Neural progenitor cell (in vitro differentiated cells): Measurements from ENCODE around the gene HM13. TPM values are rescaled to one million over a fixed set of nuclear protein-coding genes. Genes with fewer than 3 reads are reported as not detected.

ENCODE experiments used
- DNase-seq: peaks from one replicate; pipeline ENCODE4 v3.0.0-alpha.2; 2016; ENCODE audit warnings: low spot score
- H2AFZ ChIP-seq: fragments of 200-600 bp; sonication (generic); replicated peaks from 2 replicates; pipeline ENCODE4 v1.6.1; 2016; ENCODE audit warnings: antibody characterized with exemption
- H3F3A ChIP-seq: fragments of 200-600 bp; sonication (generic); 2 replicates; pipeline ENCODE4 v1.6.1; 2016; ENCODE audit warnings: antibody characterized with exemption, low read depth
- H3K27ac ChIP-seq: fragments of 200-600 bp; sonication (generic); 2 replicates; pipeline ENCODE4 v1.5.1; 2016; ENCODE audit warnings: mild to moderate bottlenecking
- H3K27me3 ChIP-seq: fragments of 200-600 bp; sonication (generic); 2 replicates; pipeline ENCODE4 v1.6.1; 2016; ENCODE audit warnings: mild to moderate bottlenecking, moderate library complexity
- H3K36me3 ChIP-seq: fragments of 200-600 bp; sonication (generic); 2 replicates; pipeline ENCODE4 v1.5.1; 2016
- H3K4me1 ChIP-seq: fragments of 200-600 bp; sonication (generic); 2 replicates; pipeline ENCODE4 v1.6.1; 2016; ENCODE audit warnings: mixed run types
- H3K4me2 ChIP-seq: fragments of 200-600 bp; sonication (generic); 2 replicates; pipeline ENCODE4 v1.6.1; 2016
- H3K4me3 ChIP-seq: fragments of 200-600 bp; sonication (generic); 2 replicates; pipeline ENCODE4 v1.5.1; 2016
- H3K79me2 ChIP-seq: fragments of 200-600 bp; sonication (generic); 2 replicates; pipeline ENCODE4 v1.6.1; 2016; ENCODE audit warnings: low read depth
- H3K9ac ChIP-seq: fragments of 200-600 bp; sonication (generic); 2 replicates; pipeline ENCODE4 v1.6.1; 2016
- H3K9me3 ChIP-seq: fragments of 200-600 bp; sonication (generic); 2 replicates; pipeline ENCODE4 v1.5.1; 2016; ENCODE audit warnings: low read depth
- H4K20me1 ChIP-seq: fragments of 200-600 bp; sonication (generic); 2 replicates; pipeline ENCODE4 v1.6.1; 2016; ENCODE audit warnings: low read depth
- H3K27ac Mint-ChIP-seq: 3 replicates; pipeline ENCODE4 v1.8.0; 2021; ENCODE audit warnings: mixed read lengths
- H3K27me3 Mint-ChIP-seq: 2 replicates; pipeline ENCODE4 v1.8.0; 2022; ENCODE audit warnings: low read depth, mild to moderate bottlenecking, inconsistent platforms, moderate library complexity, mixed read lengths; ENCODE audit not compliant: insufficient read depth
- H3K36me3 Mint-ChIP-seq: 3 replicates; pipeline ENCODE4 v1.8.0; 2021; ENCODE audit warnings: mixed read lengths
- H3K4me1 Mint-ChIP-seq: 3 replicates; pipeline ENCODE4 v1.8.0; 2021; ENCODE audit warnings: mixed read lengths
- H3K4me3 Mint-ChIP-seq: 3 replicates; pipeline ENCODE4 v1.8.0; 2021; ENCODE audit warnings: mild to moderate bottlenecking, moderate library complexity, mixed read lengths
- H3K9me3 Mint-ChIP-seq: 3 replicates; pipeline ENCODE4 v1.8.0; 2020; ENCODE audit warnings: mixed read lengths
- CTCF ChIP-seq: fragments of 200-600 bp; sonication (generic); IDR thresholded peaks from 2 replicates; pipeline ENCODE4 v1.5.1; 2017; ENCODE audit warnings: antibody characterized with exemption, mild to moderate bottlenecking
- EZH2 ChIP-seq: fragments of 200-600 bp; sonication (generic); IDR thresholded peaks from 2 replicates; pipeline ENCODE4 v1.6.1; 2017; ENCODE audit warnings: antibody characterized with exemption, mild to moderate bottlenecking, moderate library complexity
- EZH2phosphoT487 ChIP-seq: fragments of 200-600 bp; sonication (generic); IDR thresholded peaks from 2 replicates; pipeline ENCODE4 v1.6.1; 2017; ENCODE audit warnings: antibody characterized with exemption
- total RNA-seq: library from RNA; depleted of rRNA; stranded (reverse); fragments of >200 nt; gene quantifications from 2 replicates; pipeline ENCODE4 v1.2.3, GENCODE V29; 2015; ENCODE audit warnings: low replicate concordance

Gene HM13
- total RNA-seq, 1 donor from 2014 or later, result 46.2 TPM

- H4K20me1 ChIP-seq, result no peaks in the 10 kb centered on the region
- no peaks in the 10 kb centered on the region for H3K4me1 ChIP-seq
- no peak overlapping the region for H3K4me2 ChIP-seq
- H3K4me1 Mint-ChIP-seq, result peaks cover 28% of the 10 kb centered on the region
- no peaks in the 10 kb centered on the region for H3K9me3 ChIP-seq
- no peak overlapping the region for H2AFZ ChIP-seq
- no peaks in the 10 kb centered on the region for H3K9me3 Mint-ChIP-seq
- H3K4me3 Mint-ChIP-seq, result no peak overlapping the region
- H3F3A ChIP-seq, result peaks cover 17% of the 10 kb centered on the region
- no peak for TF ChIP-seq EZH2
- H3K27ac Mint-ChIP-seq, result peak overlapping the region; percentile 37
- H3K27me3 Mint-ChIP-seq, result peaks cover 3% of the 10 kb centered on the region
- peaks cover 9% of the 10 kb centered on the region for H3K36me3 Mint-ChIP-seq
- no peak overlapping the region for H3K9ac ChIP-seq
- no peaks in the 10 kb centered on the region for H3K79me2 ChIP-seq
- no peaks in the 10 kb centered on the region for H3K36me3 ChIP-seq
- H3K4me3 ChIP-seq, result no peak overlapping the region
- DNase-seq, result no peak
- H3K27ac ChIP-seq, result no peak overlapping the region
- H3K27me3 ChIP-seq, result no peaks in the 10 kb centered on the region
These were observed 52.6 kb downstream of the HM13 start for GRCh38 chr20:31566658-31567379.

DNA sequence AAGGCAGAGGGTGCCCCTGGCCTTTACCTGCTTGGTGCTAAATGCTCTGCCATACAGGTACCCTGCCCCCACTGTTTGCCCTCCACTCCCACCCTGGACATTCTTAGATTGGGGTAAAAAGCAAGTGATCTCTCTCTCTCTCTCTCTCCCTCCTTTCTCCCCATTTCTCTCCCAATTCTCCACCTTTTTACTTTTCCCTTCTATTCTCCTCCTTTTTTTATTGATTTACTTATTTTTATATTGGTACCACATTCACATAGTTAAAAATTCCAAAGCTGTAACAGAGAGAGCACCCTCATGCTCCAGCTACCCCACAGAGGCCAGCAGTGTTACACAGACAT is 53.1 kb downstream of the HM13 start:
- no peak for DNase-seq
- Mint-ChIP-seq H3K9me3 (no peaks in the 10 kb centered on the region), H3K36me3 (peaks cover 9% of the 10 kb centered on the region), H3K27ac (peak overlapping the region; percentile 37), H3K4me1 (peaks cover 33% of the 10 kb centered on the region), H3K27me3 (peaks cover 3% of the 10 kb centered on the region), H3K4me3 (no peak overlapping the region)
- no peak overlapping the region for H3K4me3 ChIP-seq
- H3K4me1 ChIP-seq, result peaks cover 3% of the 10 kb centered on the region
- H4K20me1 ChIP-seq, result no peaks in the 10 kb centered on the region
- no peak overlapping the region for H3K4me2 ChIP-seq
- no peaks in the 10 kb centered on the region for H3K27me3 ChIP-seq
- no peak overlapping the region for H3K9ac ChIP-seq
- peaks cover 17% of the 10 kb centered on the region for H3F3A ChIP-seq
- H3K9me3 ChIP-seq, result no peaks in the 10 kb centered on the region
- H3K79me2 ChIP-seq, result no peaks in the 10 kb centered on the region
- H3K27ac ChIP-seq, result no peak overlapping the region
- TF ChIP-seq EZH2phosphoT487 (no peak), CTCF (no peak), EZH2 (no peak)
- no peaks in the 10 kb centered on the region for H3K36me3 ChIP-seq
- no peak overlapping the region for H2AFZ ChIP-seq

DNA sequence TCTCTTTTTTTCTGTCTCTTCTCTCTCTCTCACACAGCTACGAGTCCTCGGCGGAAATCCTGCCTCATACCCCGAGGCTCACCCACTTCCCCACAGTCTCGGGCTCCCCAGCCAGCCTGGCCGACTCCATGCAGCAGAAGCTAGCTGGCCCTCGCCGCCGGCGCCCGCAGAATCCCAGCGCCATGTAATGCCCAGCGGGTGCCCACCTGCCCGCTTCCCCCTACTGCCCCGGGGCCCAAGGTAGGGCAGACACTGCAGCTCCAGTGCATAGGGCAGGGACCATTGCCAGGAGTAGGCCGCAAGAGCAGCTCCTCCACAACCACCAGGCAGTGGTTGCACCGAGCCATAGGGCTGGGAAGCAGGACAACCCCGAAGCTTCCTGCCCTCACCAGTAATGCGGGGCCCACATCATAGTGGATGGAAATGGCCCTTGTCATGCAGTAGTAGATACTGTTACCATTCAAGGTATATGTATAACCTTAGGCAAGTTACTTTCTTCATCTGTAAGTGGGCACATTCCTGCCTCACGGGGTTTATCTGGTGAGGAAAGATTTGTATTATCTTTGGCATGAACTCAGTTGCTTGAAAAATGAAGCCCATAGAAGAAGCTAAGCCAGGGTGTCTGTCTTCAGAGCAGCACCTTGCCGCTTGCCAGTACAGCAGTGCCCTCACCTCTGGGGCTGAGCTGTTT is 53.9 kb downstream of the HM13 start:
- Histone ChIP-seq H3K27me3 (no peaks in the 10 kb centered on the region), H3K79me2 (no peaks in the 10 kb centered on the region), H3K9me3 (no peaks in the 10 kb centered on the region), H3F3A (peaks cover 20% of the 10 kb centered on the region), H4K20me1 (no peaks in the 10 kb centered on the region), H3K36me3 (no peaks in the 10 kb centered on the region), H2AFZ (no peak overlapping the region), H3K9ac (no peak overlapping the region), H3K27ac (no peak overlapping the region), H3K4me1 (peaks cover 6% of the 10 kb centered on the region), H3K4me3 (no peak overlapping the region), H3K4me2 (no peak overlapping the region)
- Mint-ChIP-seq H3K27ac (peak overlapping the region; percentile 81), H3K36me3 (peaks cover 9% of the 10 kb centered on the region), H3K9me3 (no peaks in the 10 kb centered on the region), H3K27me3 (peaks cover 3% of the 10 kb centered on the region), H3K4me3 (no peak overlapping the region), H3K4me1 (peaks cover 34% of the 10 kb centered on the region)
- TF ChIP-seq CTCF (no peak), EZH2phosphoT487 (no peak), EZH2 (no peak)
- DNase-seq, result no peak

DNA sequence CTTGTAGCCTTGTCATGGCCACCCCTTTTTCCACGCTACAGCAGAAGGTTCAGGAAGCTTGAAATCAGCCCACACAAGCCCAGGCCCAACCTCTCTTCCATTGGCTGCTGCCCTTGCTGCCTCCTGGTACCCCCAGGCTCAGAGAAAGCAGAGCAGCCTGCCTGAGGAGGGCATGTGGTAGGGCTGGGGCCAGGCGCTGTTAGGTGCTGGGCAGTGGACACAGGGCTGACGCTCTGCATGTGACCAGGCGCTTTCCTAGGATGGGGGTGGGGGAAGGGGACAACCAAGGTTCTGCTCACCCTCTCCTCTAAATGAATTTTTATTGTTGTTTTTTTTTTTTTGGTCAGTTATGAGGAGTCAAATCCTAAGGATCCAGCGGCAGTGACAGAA is 54.5 kb downstream of the HM13 start:
- Histone ChIP-seq H3F3A (peaks cover 24% of the 10 kb centered on the region), H4K20me1 (no peaks in the 10 kb centered on the region), H3K4me3 (no peak overlapping the region), H3K27me3 (no peaks in the 10 kb centered on the region), H3K9ac (no peak overlapping the region), H3K9me3 (no peaks in the 10 kb centered on the region), H2AFZ (no peak overlapping the region), H3K79me2 (no peaks in the 10 kb centered on the region), H3K36me3 (no peaks in the 10 kb centered on the region), H3K27ac (no peak overlapping the region), H3K4me1 (peaks cover 6% of the 10 kb centered on the region), H3K4me2 (no peak overlapping the region)
- Mint-ChIP-seq H3K4me3 (no peak overlapping the region), H3K4me1 (peaks cover 40% of the 10 kb centered on the region), H3K27ac (peak overlapping the region; percentile 38), H3K36me3 (peaks cover 9% of the 10 kb centered on the region), H3K9me3 (no peaks in the 10 kb centered on the region), H3K27me3 (peaks cover 3% of the 10 kb centered on the region)
- TF ChIP-seq EZH2phosphoT487 (no peak), CTCF (no peak), EZH2 (no peak)
- DNase-seq, result no peak
